Measurements from ENCODE around the gene DIP2C.

DIP2C gene

GRCh38 chr10:521261-522250, 167.9 kb downstream of the DIP2C start:
- Histone ChIP-seq H2BK12ac (ENCODE audit: low read length) (no peak overlapping the region), H3K27me3 (ENCODE audit: insufficient read depth, low read length) (no peaks in the 10 kb centered on the region), H3K14ac (ENCODE audit: low read length) (no peak overlapping the region), H4K91ac (ENCODE audit: low read depth, low read length) (no peak overlapping the region), H4K8ac (ENCODE audit: low read depth, low read length) (no peak overlapping the region), H3K27ac (ENCODE audit: low read depth, low read length) (no peak overlapping the region), H2AK5ac (ENCODE audit: low read length) (no peak overlapping the region), H3K36me3 (ENCODE audit: control insufficient read depth in 1 of 2, insufficient read depth in 2 of 2, low read length in 2 of 2) (no peaks in the 10 kb centered on the region), H3K4ac (ENCODE audit: low read depth, low read length) (no peak overlapping the region), H3K18ac (ENCODE audit: low read length) (no peak overlapping the region), H3K9ac (ENCODE audit: low read length) (no peak overlapping the region), H2BK120ac (ENCODE audit: insufficient read depth, low read length, poor library complexity) (no peak overlapping the region), H3K4me3 (ENCODE audit: low read depth, low read length) (no peak overlapping the region), H3K9me3 (ENCODE audit: insufficient read depth, low read depth, low read length) (no peaks in the 10 kb centered on the region), H3K4me1 (ENCODE audit: control insufficient read depth in 1 of 2, insufficient read depth in 2 of 2, low read length in 2 of 2) (peaks cover 6 to 20% of the 10 kb centered on the region in 2 experiments), H3K4me2 (ENCODE audit: low read length) (no peak overlapping the region), H4K12ac (ENCODE audit: low read depth, low read length) (no peak overlapping the region), H2BK5ac (ENCODE audit: low read depth, low read length, poor library complexity) (no peak overlapping the region), H3K79me1 (ENCODE audit: low read length) (no peaks in the 10 kb centered on the region), H3K23ac (ENCODE audit: low read length) (no peak overlapping the region), H3K79me2 (ENCODE audit: control insufficient read depth, insufficient read depth, low read length, poor library complexity) (no peaks in the 10 kb centered on the region), H2AFZ (ENCODE audit: insufficient read depth, low read length, poor library complexity) (no peak overlapping the region)
- WGBS (ENCODE audit: extremely low coverage, insufficient coverage, insufficient read length), result no CpG with 5 or more reads among the region's 17 CpGs
- DNase-seq, result peak; percentile 69 to 74

DNA sequence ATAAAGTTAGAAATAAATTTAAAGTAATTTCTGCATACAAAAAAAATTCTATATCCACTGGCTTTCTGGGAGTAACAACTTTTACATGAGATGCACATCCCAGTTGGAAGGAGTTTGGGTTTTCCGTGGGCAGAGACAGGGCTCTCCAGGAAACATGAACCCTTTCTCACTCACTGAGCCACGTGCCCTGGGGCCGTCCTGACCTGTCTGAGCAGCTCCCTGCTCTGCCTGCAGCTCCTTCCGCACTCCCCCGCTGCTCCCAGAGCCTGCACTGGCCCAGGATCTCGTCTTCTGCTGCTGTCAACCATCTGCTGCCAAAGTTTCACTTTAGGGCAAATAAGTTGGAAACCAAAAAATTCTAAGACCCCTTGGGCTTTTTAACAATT, 169.1 kb downstream of the DIP2C start:
- H3K79me1 ChIP-seq (ENCODE audit: low read length), result no peaks in the 10 kb centered on the region
- WGBS (ENCODE audit: extremely low coverage, insufficient coverage, insufficient read length), result no CpG with 5 or more reads among the region's 6 CpGs
- H4K8ac ChIP-seq (ENCODE audit: low read depth, low read length), result no peak overlapping the region
- no peak overlapping the region for H4K12ac ChIP-seq (ENCODE audit: low read depth, low read length)
- H3K27me3 ChIP-seq (ENCODE audit: insufficient read depth, low read length), result no peaks in the 10 kb centered on the region
- H2AK5ac ChIP-seq (ENCODE audit: low read length), result no peak overlapping the region
- no peak overlapping the region for H3K4ac ChIP-seq (ENCODE audit: low read depth, low read length)
- H2AFZ ChIP-seq (ENCODE audit: insufficient read depth, low read length, poor library complexity), result no peak overlapping the region
- no peak overlapping the region for H2BK5ac ChIP-seq (ENCODE audit: low read depth, low read length, poor library complexity)
- no peak overlapping the region for H2BK12ac ChIP-seq (ENCODE audit: low read length)
- H3K9me3 ChIP-seq (ENCODE audit: insufficient read depth, low read depth, low read length), result no peaks in the 10 kb centered on the region
- no peak overlapping the region for H4K91ac ChIP-seq (ENCODE audit: low read depth, low read length)
- peaks cover 6 to 20% of the 10 kb centered on the region in 2 experiments for H3K4me1 ChIP-seq (ENCODE audit: control insufficient read depth in 1 of 2, insufficient read depth in 2 of 2, low read length in 2 of 2)
- H3K4me2 ChIP-seq (ENCODE audit: low read length), result no peak overlapping the region
- no peak overlapping the region for H3K9ac ChIP-seq (ENCODE audit: low read length)
- H2BK120ac ChIP-seq (ENCODE audit: insufficient read depth, low read length, poor library complexity), result no peak overlapping the region
- H3K4me3 ChIP-seq (ENCODE audit: low read depth, low read length), result no peak overlapping the region
- H3K79me2 ChIP-seq (ENCODE audit: control insufficient read depth, insufficient read depth, low read length, poor library complexity), result no peaks in the 10 kb centered on the region
- H3K18ac ChIP-seq (ENCODE audit: low read length), result no peak overlapping the region
- DNase-seq, result peak; percentile 36 to 53
- H3K23ac ChIP-seq (ENCODE audit: low read length), result no peak overlapping the region
- H3K14ac ChIP-seq (ENCODE audit: low read length), result no peak overlapping the region
- H3K36me3 ChIP-seq (ENCODE audit: control insufficient read depth in 1 of 2, insufficient read depth in 2 of 2, low read length in 2 of 2), result no peaks in the 10 kb centered on the region
- H3K27ac ChIP-seq (ENCODE audit: low read depth, low read length), result no peak overlapping the region

- Histone ChIP-seq H3K36me3 (ENCODE audit: control insufficient read depth in 1 of 2, insufficient read depth in 2 of 2, low read length in 2 of 2) (no peaks in the 10 kb centered on the region), H3K27ac (ENCODE audit: low read depth, low read length) (no peak overlapping the region), H3K27me3 (ENCODE audit: insufficient read depth, low read length) (no peaks in the 10 kb centered on the region), H4K8ac (ENCODE audit: low read depth, low read length) (no peak overlapping the region), H3K79me2 (ENCODE audit: control insufficient read depth, insufficient read depth, low read length, poor library complexity) (no peaks in the 10 kb centered on the region), H3K4me2 (ENCODE audit: low read length) (no peak overlapping the region), H3K23ac (ENCODE audit: low read length) (no peak overlapping the region), H2AFZ (ENCODE audit: insufficient read depth, low read length, poor library complexity) (no peak overlapping the region), H3K4me3 (ENCODE audit: low read depth, low read length) (no peak overlapping the region), H2BK12ac (ENCODE audit: low read length) (no peak overlapping the region), H3K9me3 (ENCODE audit: insufficient read depth, low read depth, low read length) (no peaks in the 10 kb centered on the region), H3K9ac (ENCODE audit: low read length) (peak overlapping the region; percentile 28), H2AK5ac (ENCODE audit: low read length) (no peak overlapping the region), H3K4me1 (ENCODE audit: control insufficient read depth in 1 of 2, insufficient read depth in 2 of 2, low read length in 2 of 2) (peaks cover 6 to 20% of the 10 kb centered on the region in 2 experiments), H2BK120ac (ENCODE audit: insufficient read depth, low read length, poor library complexity) (no peak overlapping the region), H3K79me1 (ENCODE audit: low read length) (no peaks in the 10 kb centered on the region), H4K91ac (ENCODE audit: low read depth, low read length) (no peak overlapping the region), H3K4ac (ENCODE audit: low read depth, low read length) (no peak overlapping the region), H2BK5ac (ENCODE audit: low read depth, low read length, poor library complexity) (no peak overlapping the region), H4K12ac (ENCODE audit: low read depth, low read length) (no peak overlapping the region), H3K18ac (ENCODE audit: low read length) (no peak overlapping the region), H3K14ac (ENCODE audit: low read length) (no peak overlapping the region)
- WGBS (ENCODE audit: extremely low coverage, insufficient coverage, insufficient read length), result no CpG with 5 or more reads among the region's 25 CpGs
- no peak for DNase-seq
These were observed 169.6 kb downstream of the DIP2C start for GRCh38 chr10:519716-520401.

DNA sequence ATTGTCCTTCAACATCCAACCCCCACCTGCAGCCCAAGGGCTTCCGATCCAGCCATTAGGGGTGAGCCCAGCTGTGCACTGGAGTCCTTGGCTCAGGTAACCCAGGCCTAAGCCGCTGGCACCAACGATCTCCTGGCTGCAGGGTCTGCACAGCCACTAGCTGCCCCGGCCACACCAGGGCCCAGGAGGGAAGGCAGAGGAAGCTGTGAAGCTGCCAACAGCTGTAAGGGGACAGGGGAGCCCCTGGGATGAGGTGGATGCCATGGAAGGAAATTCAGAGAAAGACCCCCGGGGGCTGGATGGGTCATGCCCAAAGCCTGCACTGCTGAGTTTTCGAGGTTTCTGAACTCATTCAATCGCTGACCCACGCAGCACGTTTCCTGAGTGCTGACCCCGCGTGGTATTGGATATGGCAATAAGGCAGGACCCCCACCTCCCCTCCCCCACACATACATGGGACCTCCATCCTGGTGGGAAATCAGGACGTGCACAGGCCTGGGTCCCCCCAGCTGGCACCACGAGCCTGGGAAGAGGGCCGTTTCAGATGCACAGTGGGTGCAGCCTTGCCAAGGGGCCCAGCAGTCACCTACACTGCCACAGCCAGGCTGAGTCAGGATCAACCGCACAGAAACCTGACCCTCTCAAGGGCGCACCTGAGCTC, 170.3 kb downstream of the DIP2C start:
- H4K12ac ChIP-seq (ENCODE audit: low read depth, low read length), result no peak overlapping the region

More for the DNA sequence above, 170.3 kb downstream of the DIP2C start:
- H3K36me3 ChIP-seq (ENCODE audit: control insufficient read depth in 1 of 2, insufficient read depth in 2 of 2, low read length in 2 of 2), result no peaks in the 10 kb centered on the region
- DNase-seq, result no peak
- H3K9me3 ChIP-seq (ENCODE audit: insufficient read depth, low read depth, low read length), result no peaks in the 10 kb centered on the region
- no peaks in the 10 kb centered on the region for H3K27me3 ChIP-seq (ENCODE audit: insufficient read depth, low read length)
- no peak overlapping the region for H2BK120ac ChIP-seq (ENCODE audit: insufficient read depth, low read length, poor library complexity)
- no peak overlapping the region for H2AFZ ChIP-seq (ENCODE audit: insufficient read depth, low read length, poor library complexity)
- H2BK5ac ChIP-seq (ENCODE audit: low read depth, low read length, poor library complexity), result no peak overlapping the region
- no peak overlapping the region for H3K23ac ChIP-seq (ENCODE audit: low read length)
- no peak overlapping the region for H3K27ac ChIP-seq (ENCODE audit: low read depth, low read length)
- no peaks in the 10 kb centered on the region for H3K79me1 ChIP-seq (ENCODE audit: low read length)
- H3K4me1 ChIP-seq (ENCODE audit: control insufficient read depth in 1 of 2, insufficient read depth in 2 of 2, low read length in 2 of 2), result peaks cover 6 to 20% of the 10 kb centered on the region in 2 experiments
- H3K14ac ChIP-seq (ENCODE audit: low read length), result no peak overlapping the region
- no peak overlapping the region for H3K4me3 ChIP-seq (ENCODE audit: low read depth, low read length)
- no peak overlapping the region for H2BK12ac ChIP-seq (ENCODE audit: low read length)
- peak overlapping the region; percentile 28 for H3K9ac ChIP-seq (ENCODE audit: low read length)
- no peaks in the 10 kb centered on the region for H3K79me2 ChIP-seq (ENCODE audit: control insufficient read depth, insufficient read depth, low read length, poor library complexity)
- H4K8ac ChIP-seq (ENCODE audit: low read depth, low read length), result no peak overlapping the region
- H4K91ac ChIP-seq (ENCODE audit: low read depth, low read length), result no peak overlapping the region
- no peak overlapping the region for H3K4me2 ChIP-seq (ENCODE audit: low read length)
- H2AK5ac ChIP-seq (ENCODE audit: low read length), result no peak overlapping the region
- no peak overlapping the region for H3K18ac ChIP-seq (ENCODE audit: low read length)
- no peak overlapping the region for H3K4ac ChIP-seq (ENCODE audit: low read depth, low read length)
- WGBS (ENCODE audit: extremely low coverage, insufficient coverage, insufficient read length), result no CpG with 5 or more reads among the region's 16 CpGs

Data from trophoblast cell (in vitro differentiated cells and primary cell).